Dendritic cell treated with granulocyte-macrophage colony-stimulating factor and Interleukin-4, amounts not matched to agents 40 ng/mL and 50 ng/mL, for 4 days (primary cell): ENCODE results near the gene CRACR2A.

Experiments used
- H3K27ac Mint-ChIP-seq: one replicate; pipeline ENCODE4 v1.8.0; 2022; ENCODE audit warnings: mild to moderate bottlenecking, mixed read lengths
- H3K27me3 Mint-ChIP-seq: one replicate; pipeline ENCODE4 v1.8.0; 2022; ENCODE audit warnings: mild to moderate bottlenecking, mixed read lengths
- H3K36me3 Mint-ChIP-seq: one replicate; pipeline ENCODE4 v1.8.0; 2022; ENCODE audit warnings: low read depth, mixed read lengths
- H3K4me1 Mint-ChIP-seq: one replicate; pipeline ENCODE4 v1.8.0; 2022; ENCODE audit warnings: low read depth, mixed read lengths
- H3K4me3 Mint-ChIP-seq: one replicate; pipeline ENCODE4 v1.8.0; 2022; ENCODE audit warnings: mild to moderate bottlenecking, moderate library complexity, mixed read lengths
- H3K9me3 Mint-ChIP-seq: one replicate; pipeline ENCODE4 v1.8.0; 2022; ENCODE audit warnings: mixed read lengths
- intact Hi-C: fragments of 100-400 bp; cut with micrococcal nuclease; formaldehyde crosslinking; loops from one replicate; pipeline ENCODE4 v1.15.0; 2022

The CRACR2A gene

DNA sequence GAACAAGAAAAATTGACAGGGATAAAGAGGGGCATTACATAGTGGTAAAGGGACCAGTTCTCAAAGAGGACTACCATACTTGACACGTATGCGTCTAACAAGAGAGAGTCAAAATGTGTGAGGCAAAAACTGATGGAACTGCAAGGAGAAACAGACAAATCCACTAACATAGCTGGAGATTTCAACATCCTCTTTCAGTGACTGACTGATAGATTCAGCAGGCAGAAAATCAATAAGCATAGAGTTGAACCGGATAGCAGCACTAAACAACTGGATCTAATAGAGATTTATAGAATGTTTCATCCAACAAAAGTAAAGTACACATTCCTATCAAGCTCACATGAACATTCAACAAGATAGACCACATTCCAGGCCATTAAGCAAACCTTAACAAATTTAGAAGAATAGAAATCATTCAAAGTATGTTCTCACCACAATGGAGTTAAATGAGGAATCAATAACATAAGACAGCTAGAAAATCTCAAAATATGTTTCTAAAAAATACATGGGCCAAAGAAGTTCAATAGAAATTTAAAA lies 16.1 kb upstream of the CRACR2A start:
- Mint-ChIP-seq H3K27ac (no peak overlapping the region), H3K9me3 (no peaks in the 10 kb centered on the region), H3K4me1 (no peaks in the 10 kb centered on the region), H3K27me3 (peaks cover 6% of the 10 kb centered on the region), H3K36me3 (no peaks in the 10 kb centered on the region), H3K4me3 (no peak overlapping the region)
- intact Hi-C loops = no loop called here

DNA sequence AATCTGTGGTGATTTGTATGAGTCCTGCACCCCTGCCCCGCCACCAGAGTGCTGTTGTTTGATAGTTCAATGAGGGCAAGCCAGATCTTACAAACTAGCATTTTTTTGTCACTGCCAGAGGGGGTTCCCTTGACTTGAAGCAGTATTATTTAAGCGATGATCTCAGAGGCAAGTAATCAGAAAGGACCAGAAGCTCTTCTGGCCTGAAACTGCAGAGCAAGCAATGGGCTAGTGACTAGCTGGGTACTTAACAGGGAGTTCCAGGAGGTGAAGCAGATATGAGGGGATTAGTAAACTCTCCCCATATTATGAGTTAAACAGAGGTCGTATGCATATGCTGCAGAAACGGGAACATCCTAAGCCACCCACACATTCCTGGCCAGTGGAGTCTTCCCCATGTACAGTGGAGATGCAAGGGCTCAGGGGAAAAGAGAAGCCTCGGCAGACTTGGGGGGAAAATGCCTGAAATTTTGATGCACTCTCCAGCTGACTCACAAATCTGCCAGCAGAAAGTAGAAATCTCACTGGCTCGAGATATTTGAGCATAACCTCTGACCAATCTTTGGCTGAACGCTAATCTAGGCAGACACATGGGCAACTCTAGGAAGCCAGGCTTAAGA lies 8.3 kb upstream of the CRACR2A start:
- H3K27ac Mint-ChIP-seq = peak overlapping the region; percentile 62
- H3K4me3 Mint-ChIP-seq = peak overlapping the region; percentile 15
- peaks cover 32% of the 10 kb centered on the region for H3K4me1 Mint-ChIP-seq
- H3K9me3 Mint-ChIP-seq = peaks cover 11% of the 10 kb centered on the region
- peaks cover under 1% of the 10 kb centered on the region for H3K27me3 Mint-ChIP-seq
- H3K36me3 Mint-ChIP-seq = no peaks in the 10 kb centered on the region
- intact Hi-C loops = no loop called here

DNA sequence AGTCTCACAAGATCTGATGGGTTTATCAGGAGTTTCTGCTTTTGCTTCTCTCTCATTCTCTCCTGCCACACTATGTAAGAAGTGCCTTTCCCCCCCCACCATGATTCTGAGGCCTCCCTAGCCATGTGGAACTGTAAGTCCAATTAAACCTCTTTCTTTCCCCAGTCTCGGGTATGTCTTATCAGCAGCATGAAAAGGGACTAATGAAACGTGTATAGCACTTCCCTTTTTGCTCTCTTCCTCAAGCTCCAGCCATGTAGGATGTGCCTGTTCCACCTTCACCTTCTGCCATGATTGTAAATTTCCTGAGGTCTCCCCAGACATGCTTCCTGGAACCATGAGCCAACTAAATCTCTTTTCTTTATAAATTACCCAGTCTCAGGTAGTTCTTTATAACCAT lies 7.0 kb upstream of the CRACR2A start:
- intact Hi-C loops = no loop called here
- Mint-ChIP-seq H3K9me3 (peaks cover 11% of the 10 kb centered on the region), H3K27me3 (no peaks in the 10 kb centered on the region), H3K36me3 (no peaks in the 10 kb centered on the region), H3K4me3 (no peak overlapping the region), H3K4me1 (peaks cover 33% of the 10 kb centered on the region), H3K27ac (peak overlapping the region; percentile 62)

DNA sequence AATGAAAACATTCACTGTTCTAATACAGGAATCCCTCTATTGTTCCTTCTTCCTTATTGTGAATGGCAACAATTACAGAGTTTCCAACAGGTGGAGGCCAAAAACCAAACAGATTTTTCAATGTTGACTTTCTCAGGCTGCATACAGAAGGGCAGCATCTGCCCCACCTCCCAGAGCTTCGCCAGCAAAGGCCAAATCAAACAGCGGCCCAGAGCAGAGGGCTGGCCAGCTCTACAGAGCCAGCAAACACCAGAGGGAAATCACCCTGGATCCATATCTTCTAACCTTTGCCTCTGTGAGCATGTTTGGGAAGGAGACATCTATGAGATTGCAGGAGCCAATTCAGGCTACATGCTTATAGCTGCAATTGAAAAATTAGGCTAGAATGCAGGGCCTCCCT lies 4.4 kb upstream of the CRACR2A start:
- no peak overlapping the region for H3K4me3 Mint-ChIP-seq
- no peaks in the 10 kb centered on the region for H3K27me3 Mint-ChIP-seq
- H3K9me3 Mint-ChIP-seq = peaks cover 11% of the 10 kb centered on the region
- H3K36me3 Mint-ChIP-seq = no peaks in the 10 kb centered on the region
- no peak overlapping the region for H3K27ac Mint-ChIP-seq
- intact Hi-C loops = no loop called here
- H3K4me1 Mint-ChIP-seq = peaks cover 46% of the 10 kb centered on the region

DNA sequence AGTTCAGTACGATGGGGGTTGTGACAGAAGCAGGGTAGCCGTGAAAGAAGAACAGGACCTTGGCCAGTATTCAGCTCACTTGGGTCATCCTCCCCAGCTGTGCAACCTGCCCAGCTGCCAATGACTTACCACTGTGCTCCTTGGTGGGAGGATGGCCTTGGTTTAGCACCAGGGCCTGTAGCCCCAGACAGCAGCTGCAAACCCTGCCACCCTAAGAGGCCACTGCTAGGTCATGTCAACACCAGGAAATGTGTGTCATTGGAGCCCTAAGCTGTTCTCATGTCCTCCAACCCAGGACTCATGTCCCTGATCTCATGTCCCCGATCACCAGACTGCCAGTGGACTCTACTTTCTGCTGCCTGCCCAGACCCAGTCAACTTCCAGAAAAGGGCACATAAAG lies 3.0 kb upstream of the CRACR2A start:
- intact Hi-C loops = no loop called here
- Mint-ChIP-seq H3K36me3 (no peaks in the 10 kb centered on the region), H3K27ac (no peak overlapping the region), H3K27me3 (no peaks in the 10 kb centered on the region), H3K4me3 (no peak overlapping the region), H3K4me1 (peaks cover 54% of the 10 kb centered on the region), H3K9me3 (peaks cover 11% of the 10 kb centered on the region)

DNA sequence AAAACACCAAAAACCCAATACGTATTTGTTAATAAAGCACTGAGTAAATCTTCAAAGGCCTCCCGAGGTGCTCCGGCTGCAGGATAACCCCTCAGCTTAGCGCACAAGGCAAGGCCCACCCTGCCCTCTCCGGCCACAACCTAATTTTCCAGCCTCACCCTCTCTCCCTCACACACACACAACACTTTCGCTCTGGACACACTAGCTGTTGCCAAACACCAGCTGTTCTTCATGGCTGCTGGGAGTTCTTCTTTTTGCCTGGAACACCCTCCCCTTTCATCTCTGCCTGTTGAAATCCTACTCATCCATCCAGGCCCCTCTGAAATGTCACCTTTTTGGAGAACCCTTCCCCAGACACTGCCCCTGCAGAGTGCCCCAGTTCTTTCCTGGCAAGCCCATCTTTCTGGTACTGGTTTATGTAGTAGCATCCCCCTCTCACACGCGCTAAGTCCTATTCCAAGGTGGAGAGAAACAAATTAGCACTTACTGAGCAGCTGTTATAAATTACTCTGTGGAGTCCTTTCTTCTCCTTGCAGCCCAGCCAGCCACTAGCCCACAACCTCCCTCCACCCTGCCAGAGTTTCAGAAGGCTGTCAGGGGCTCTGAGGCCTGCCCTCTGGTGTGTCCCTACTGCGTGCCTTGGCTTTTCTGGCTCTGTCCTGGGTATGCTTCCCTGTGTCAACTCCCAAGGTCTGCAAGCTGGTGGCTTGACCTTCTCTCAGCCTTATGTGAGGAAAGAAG lies 805 bp upstream of the CRACR2A start:
- Mint-ChIP-seq H3K36me3 (no peaks in the 10 kb centered on the region), H3K4me3 (peak overlapping the region; percentile 65), H3K27me3 (no peaks in the 10 kb centered on the region), H3K9me3 (no peaks in the 10 kb centered on the region), H3K4me1 (peaks cover 52% of the 10 kb centered on the region), H3K27ac (peak overlapping the region; percentile 86)
- intact Hi-C loops = no loop called here

DNA sequence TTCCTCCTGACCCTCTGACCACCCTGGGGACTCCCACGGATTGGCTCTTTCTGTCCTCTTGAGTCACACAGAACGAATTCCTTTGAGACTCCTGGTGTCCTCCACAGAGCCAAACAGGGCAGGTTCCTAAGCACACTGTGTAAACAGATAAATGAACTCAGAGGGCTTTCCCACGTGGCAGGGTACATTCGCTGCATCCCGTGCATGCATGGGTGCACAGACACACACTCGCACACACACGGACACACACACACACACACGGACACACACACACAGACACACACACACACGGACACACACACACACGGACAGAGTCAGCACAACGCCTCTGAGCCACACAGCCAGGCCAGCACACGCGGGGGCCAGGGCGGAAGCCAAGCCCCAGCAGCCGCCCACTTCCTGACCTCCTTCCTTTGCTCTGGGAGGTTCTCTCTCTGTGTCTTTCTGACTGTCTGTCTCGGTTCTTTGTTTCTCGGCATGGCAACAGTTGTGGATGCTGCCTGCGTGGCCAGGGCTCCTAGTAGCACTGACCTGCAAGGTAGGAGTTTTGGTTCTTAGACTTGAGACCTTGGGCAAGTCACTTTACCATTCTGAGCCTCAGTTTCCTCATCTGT lies 706 bp downstream of the CRACR2A start:
- H3K27ac Mint-ChIP-seq = peak overlapping the region; percentile 86
- no peaks in the 10 kb centered on the region for H3K9me3 Mint-ChIP-seq
- H3K27me3 Mint-ChIP-seq = no peaks in the 10 kb centered on the region
- H3K4me3 Mint-ChIP-seq = peak overlapping the region; percentile 65
- intact Hi-C loops = no loop called here
- H3K4me1 Mint-ChIP-seq = peaks cover 50% of the 10 kb centered on the region
- no peaks in the 10 kb centered on the region for H3K36me3 Mint-ChIP-seq

DNA sequence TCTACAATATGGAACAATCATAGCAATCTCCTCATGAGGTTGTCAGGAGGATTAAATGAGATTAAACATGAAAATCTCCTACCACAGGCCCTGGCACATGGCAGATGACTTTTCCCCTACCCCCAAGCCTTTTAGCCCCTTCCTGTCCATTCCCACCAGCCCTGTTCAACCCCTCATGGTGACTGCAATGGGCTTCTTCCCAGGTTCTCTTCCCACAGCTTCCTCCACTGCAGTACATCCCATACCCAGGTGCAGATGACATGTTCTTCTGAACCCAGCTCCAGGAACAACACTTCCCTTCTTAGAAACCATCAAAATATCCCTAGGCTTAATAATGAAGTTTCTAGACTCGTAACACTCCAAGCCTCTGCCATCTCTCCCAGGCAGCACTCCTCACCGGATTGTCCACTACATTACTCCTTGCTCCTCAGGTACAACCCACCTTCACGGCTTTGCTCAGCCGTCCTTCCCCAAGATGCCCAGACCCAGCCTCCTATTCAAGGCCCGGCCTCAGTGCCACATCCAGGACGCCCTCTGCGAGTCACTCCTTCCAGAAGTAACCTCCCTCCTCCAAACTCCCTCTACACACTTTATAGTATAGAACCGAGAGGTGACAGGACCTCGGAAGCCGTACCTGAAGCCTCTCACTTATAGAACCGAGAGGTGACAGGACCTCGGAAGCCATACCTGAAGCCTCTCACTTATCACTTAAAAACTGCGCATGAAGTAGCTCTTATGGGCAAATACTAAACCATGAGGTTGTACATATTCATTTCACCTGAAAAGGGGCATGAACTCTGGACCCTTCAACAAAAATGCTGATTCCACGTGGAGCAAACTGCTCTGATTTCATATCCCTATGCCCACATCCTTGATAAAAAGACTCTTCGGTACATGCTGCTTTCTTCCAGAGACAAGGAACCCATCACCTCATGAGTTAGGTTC lies 1.5 kb downstream of the CRACR2A start:
- H3K4me1 Mint-ChIP-seq = peaks cover 42% of the 10 kb centered on the region
- peaks cover 4% of the 10 kb centered on the region for H3K36me3 Mint-ChIP-seq
- H3K27me3 Mint-ChIP-seq = no peaks in the 10 kb centered on the region
- peak overlapping the region; percentile 86 for H3K27ac Mint-ChIP-seq
- H3K9me3 Mint-ChIP-seq = peaks cover 2% of the 10 kb centered on the region
- intact Hi-C loops = no loop called here
- H3K4me3 Mint-ChIP-seq = peak overlapping the region; percentile 65

DNA sequence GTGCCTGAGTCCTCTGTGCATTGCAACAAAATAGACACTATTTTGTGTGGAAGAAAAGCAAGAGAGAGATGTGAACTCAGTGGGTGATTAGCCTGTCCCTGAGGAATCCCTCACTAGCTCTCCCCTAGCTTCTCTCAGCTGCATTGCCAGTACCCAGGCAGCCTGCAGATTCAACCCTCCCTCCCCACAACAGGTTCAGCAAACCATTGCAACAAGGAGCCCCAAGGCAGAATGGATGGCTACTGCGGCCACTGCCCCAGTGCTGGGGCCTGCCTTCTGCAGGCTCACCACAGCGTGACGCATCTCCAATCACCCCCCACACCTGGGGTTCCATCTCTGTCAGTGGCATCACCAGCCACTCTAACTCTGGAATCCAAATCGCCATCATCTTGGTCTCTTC lies 2.3 kb downstream of the CRACR2A start:
- no peaks in the 10 kb centered on the region for H3K27me3 Mint-ChIP-seq
- no peak overlapping the region for H3K4me3 Mint-ChIP-seq
- peaks cover 39% of the 10 kb centered on the region for H3K4me1 Mint-ChIP-seq
- peaks cover 9% of the 10 kb centered on the region for H3K9me3 Mint-ChIP-seq
- H3K36me3 Mint-ChIP-seq = peaks cover 12% of the 10 kb centered on the region
- intact Hi-C loops = no loop called here
- H3K27ac Mint-ChIP-seq = no peak overlapping the region

DNA sequence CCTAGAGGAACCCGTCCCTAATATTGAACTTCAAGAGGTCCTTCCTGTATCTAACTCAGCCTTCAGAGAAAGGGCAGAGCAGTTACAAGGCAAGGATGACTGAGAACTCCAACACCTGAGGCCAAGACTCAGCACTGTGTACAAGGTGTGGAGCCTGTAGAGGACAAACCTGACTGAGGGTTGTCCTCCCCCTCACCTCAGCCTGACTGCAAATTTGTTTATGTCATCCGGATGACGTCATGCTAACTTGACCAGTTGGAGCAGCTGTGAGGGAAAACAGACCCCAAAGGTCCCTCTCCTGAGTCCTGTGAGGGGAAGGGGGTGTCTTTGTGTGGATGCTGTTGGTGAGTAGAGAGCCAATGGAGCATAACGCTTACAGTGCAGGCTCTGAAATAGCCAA lies 4.3 kb downstream of the CRACR2A start:
- H3K27ac Mint-ChIP-seq = no peak overlapping the region
- H3K9me3 Mint-ChIP-seq = peaks cover 9% of the 10 kb centered on the region
- H3K4me1 Mint-ChIP-seq = peaks cover 34% of the 10 kb centered on the region
- intact Hi-C loops = no loop called here
- H3K36me3 Mint-ChIP-seq = peaks cover 24% of the 10 kb centered on the region
- no peaks in the 10 kb centered on the region for H3K27me3 Mint-ChIP-seq
- H3K4me3 Mint-ChIP-seq = no peak overlapping the region

DNA sequence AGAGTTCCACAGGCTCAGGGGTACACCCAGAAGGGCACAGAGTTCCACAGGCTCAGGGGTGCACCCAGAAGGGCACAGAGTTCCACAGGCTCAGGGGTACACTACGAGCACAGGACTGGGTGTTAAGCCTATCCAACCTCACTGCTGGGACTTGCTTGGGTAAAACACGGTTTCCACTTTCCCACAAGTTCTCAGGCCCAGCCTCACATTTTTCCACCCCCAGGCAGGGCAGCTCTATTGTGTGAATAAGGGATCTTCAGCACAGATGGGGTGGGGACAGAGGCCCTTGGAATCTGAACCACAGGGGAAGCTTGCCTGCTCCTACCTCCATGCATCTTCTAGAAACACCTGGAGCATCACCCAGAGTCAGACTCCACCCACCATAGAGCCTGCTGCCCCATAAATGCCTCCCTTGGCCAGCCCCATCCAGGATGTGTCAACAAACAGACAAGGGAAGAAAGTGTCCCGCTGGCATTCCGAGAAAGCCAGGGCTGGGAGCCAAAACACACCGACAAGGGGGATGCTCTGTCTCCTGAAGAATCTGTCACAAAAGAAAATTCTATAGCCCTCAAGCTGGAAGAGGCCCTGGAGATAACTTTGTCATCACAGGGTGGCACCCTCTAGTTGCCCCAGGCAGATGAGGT lies 4.8 kb downstream of the CRACR2A start:
- intact Hi-C loops = no loop called here
- H3K4me3 Mint-ChIP-seq = no peak overlapping the region
- H3K4me1 Mint-ChIP-seq = peaks cover 29% of the 10 kb centered on the region
- H3K36me3 Mint-ChIP-seq = peaks cover 24% of the 10 kb centered on the region
- no peak overlapping the region for H3K27ac Mint-ChIP-seq
- peaks cover 9% of the 10 kb centered on the region for H3K9me3 Mint-ChIP-seq
- no peaks in the 10 kb centered on the region for H3K27me3 Mint-ChIP-seq

DNA sequence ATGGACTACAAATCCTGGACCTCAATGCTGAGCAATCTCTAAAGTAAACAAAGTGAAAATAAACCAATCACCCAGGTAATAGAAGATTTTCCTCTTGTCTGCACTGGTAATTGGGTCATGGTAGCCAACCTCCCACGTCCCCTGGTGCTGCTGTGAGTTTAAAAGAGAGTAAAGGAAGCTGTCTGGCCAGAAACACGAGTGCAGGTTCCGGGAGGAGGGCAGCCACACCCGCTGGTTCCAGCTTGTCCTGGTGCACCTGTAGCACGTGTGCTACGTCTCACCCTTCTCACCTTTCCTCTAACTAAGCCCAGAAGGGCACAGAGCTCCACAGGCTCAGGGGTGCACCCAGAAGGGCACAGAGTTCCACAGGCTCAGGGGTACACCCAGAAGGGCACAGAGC lies 5.4 kb downstream of the CRACR2A start:
- no peak overlapping the region for H3K4me3 Mint-ChIP-seq
- no peaks in the 10 kb centered on the region for H3K27me3 Mint-ChIP-seq
- H3K9me3 Mint-ChIP-seq = peaks cover 9% of the 10 kb centered on the region
- peaks cover 34% of the 10 kb centered on the region for H3K4me1 Mint-ChIP-seq
- H3K27ac Mint-ChIP-seq = no peak overlapping the region
- peaks cover 24% of the 10 kb centered on the region for H3K36me3 Mint-ChIP-seq
- intact Hi-C loops = no loop called here

DNA sequence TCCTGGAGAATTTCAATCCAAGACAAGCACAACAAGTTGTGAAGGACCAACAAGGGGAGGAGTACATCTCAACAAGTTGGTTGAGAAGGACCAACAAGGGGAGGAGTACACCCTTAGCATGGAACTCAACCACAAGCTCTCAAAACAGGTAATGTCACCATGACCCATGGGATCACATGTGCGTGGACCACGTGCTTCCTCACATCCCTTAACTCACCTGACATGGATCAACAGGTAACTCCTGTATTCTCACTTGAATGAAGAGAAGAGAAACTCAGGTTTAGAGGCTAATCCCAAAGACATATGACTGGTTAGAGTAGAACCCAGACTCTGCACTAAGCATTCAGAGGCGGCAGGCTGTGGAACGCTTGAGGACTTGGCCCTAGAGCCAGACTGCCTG lies 6.2 kb downstream of the CRACR2A start:
- peaks cover 34% of the 10 kb centered on the region for H3K4me1 Mint-ChIP-seq
- peaks cover 24% of the 10 kb centered on the region for H3K36me3 Mint-ChIP-seq

More for the DNA sequence above, 6.2 kb downstream of the CRACR2A start:
- intact Hi-C loops = no loop called here
- H3K27me3 Mint-ChIP-seq = no peaks in the 10 kb centered on the region
- no peak overlapping the region for H3K4me3 Mint-ChIP-seq
- H3K27ac Mint-ChIP-seq = no peak overlapping the region
- H3K9me3 Mint-ChIP-seq = peaks cover 9% of the 10 kb centered on the region
